IMR-90 (cell line): ENCODE results near the gene VSIG4. TPM values are rescaled to one million over a fixed set of nuclear protein-coding genes. Genes with fewer than 3 reads are reported as not detected.
"Not testable (repeated sequence)": the region's sequence is repeated elsewhere in the genome, so short reads cannot be mapped to it uniquely, and the experiment has no call there.

Source experiments
- ATAC-seq: fragments of 200-7000 bp; cut with Tn5 transposase; 2 replicates; pipeline ENCODE4 v1.9.1; 2020; ENCODE audit warnings: low read depth, mild to moderate bottlenecking, moderate library complexity
- BruUV-seq: library from RNA; stranded (reverse); fragments of 400-500 nt; replicated peaks from 2 replicates; lab custom pipeline; 2021; lab: Mats Ljungman, UMichigan
- CTCF ChIA-PET: fragments of 300-600 bp; formaldehyde crosslinking; extraction: SDS; loops from one replicate; lab custom pipeline; 2021; ENCODE audit warnings: antibody characterized with exemption; lab: Yijun Ruan, JAX
- POLR2A ChIA-PET: fragments of 300-600 bp; sonication (Branson Sonifier 250); formaldehyde crosslinking; loops from one replicate; lab custom pipeline; 2022; ENCODE audit warnings: antibody characterized with exemption; ENCODE audit not compliant: unreplicated experiment; lab: Charles Lee
- DNase-seq: peaks from one replicate; pipeline ENCODE4 v3.0.0; 2013
- H2AFZ ChIP-seq: replicated peaks from 2 replicates; pipeline ENCODE3; 2013; ENCODE audit warnings: low read length, mild to moderate bottlenecking; ENCODE audit not compliant: poor library complexity
- H2AK5ac ChIP-seq: 2 replicates; pipeline ENCODE4 v1.6.1; 2013; ENCODE audit warnings: low read depth, low read length, inconsistent platforms
- H2AK9ac ChIP-seq: replicated peaks from 2 replicates; pipeline ENCODE3; 2013; ENCODE audit warnings: mild to moderate bottlenecking, low read depth, low read length, moderate library complexity; ENCODE audit not compliant: poor library complexity
- H2BK120ac ChIP-seq: 2 replicates; pipeline ENCODE4 v1.6.1; 2013; ENCODE audit warnings: low read depth, low read length, inconsistent platforms
- H2BK15ac ChIP-seq: 3 replicates; pipeline ENCODE4 v1.6.1; 2013; ENCODE audit warnings: low read depth, low read length, inconsistent platforms
- H2BK20ac ChIP-seq: 2 replicates; pipeline ENCODE4 v1.6.1; 2013; ENCODE audit warnings: low read depth, mild to moderate bottlenecking, inconsistent platforms, low read length, moderate library complexity
- H2BK5ac ChIP-seq: 2 replicates; pipeline ENCODE4 v1.6.1; 2013; ENCODE audit warnings: mild to moderate bottlenecking, low read depth, low read length, inconsistent platforms; ENCODE audit not compliant: poor library complexity, severe bottlenecking
- H3K14ac ChIP-seq: replicated peaks from 2 replicates; pipeline ENCODE4 v1.6.1; 2013; ENCODE audit warnings: low read depth, low read length, inconsistent platforms
- H3K18ac ChIP-seq: 2 replicates; pipeline ENCODE4 v1.6.1; 2013; ENCODE audit warnings: low read depth, low read length, control low read depth
- H3K23ac ChIP-seq: 2 replicates; pipeline ENCODE4 v1.6.1; 2013; ENCODE audit warnings: low read depth, low read length, inconsistent platforms
- H3K27ac ChIP-seq: 2 replicates; pipeline ENCODE4 v1.5.1; 2013; ENCODE audit warnings: mild to moderate bottlenecking, control low read depth, low read length; ENCODE audit not compliant: insufficient read depth
- H3K27me3 ChIP-seq: 2 replicates; pipeline ENCODE4 v1.6.1; 2013; ENCODE audit warnings: low read length; ENCODE audit not compliant: control insufficient read depth, insufficient read depth
- H3K36me3 ChIP-seq: 2 replicates; pipeline ENCODE4 v1.6.1; 2013; ENCODE audit warnings: low read length, mixed read lengths; ENCODE audit not compliant: control insufficient read depth, insufficient read depth
- H3K4ac ChIP-seq: 2 replicates; pipeline ENCODE4 v1.6.1; 2013; ENCODE audit warnings: low read depth, low read length, inconsistent platforms
- H3K4me1 ChIP-seq: 2 replicates; pipeline ENCODE4 v1.6.1; 2013; ENCODE audit warnings: low read length, mixed read lengths; ENCODE audit not compliant: control insufficient read depth, insufficient read depth
- H3K4me2 ChIP-seq: 2 replicates; pipeline ENCODE4 v1.6.1; 2013; ENCODE audit warnings: low read depth, mild to moderate bottlenecking, control low read depth, low read length, moderate library complexity
- H3K4me3 ChIP-seq: 2 replicates; pipeline ENCODE4 v1.5.1; 2013; ENCODE audit warnings: low read depth, mild to moderate bottlenecking, control low read depth, low read length, moderate library complexity; ENCODE audit not compliant: insufficient read depth
- H3K56ac ChIP-seq: 2 replicates; pipeline ENCODE4 v1.6.1; 2013; ENCODE audit warnings: low read length, inconsistent platforms; ENCODE audit not compliant: insufficient read depth; ENCODE audit errors: extremely low read depth
- H3K79me1 ChIP-seq, 2 experiments: 2 replicates each; pipeline ENCODE4 v1.6.1; 2013; ENCODE audit warnings: low read length in 2 of 2, inconsistent platforms in 1 of 2, low read depth in 1 of 2
- H3K9ac ChIP-seq: 2 replicates; pipeline ENCODE4 v1.6.1; 2013; ENCODE audit warnings: low read depth, low read length, control low read depth
- H3K9me1 ChIP-seq: 2 replicates; pipeline ENCODE4 v1.6.1; 2013; ENCODE audit warnings: low read length, inconsistent platforms; ENCODE audit not compliant: insufficient read depth
- H3K9me3 ChIP-seq: 2 replicates; pipeline ENCODE4 v1.6.1; 2013; ENCODE audit warnings: low read length; ENCODE audit not compliant: control insufficient read depth, insufficient read depth
- H4K20me1 ChIP-seq: 2 replicates; pipeline ENCODE4 v1.6.1; 2013; ENCODE audit warnings: low read length, inconsistent platforms; ENCODE audit not compliant: insufficient read depth
- H4K5ac ChIP-seq: 2 replicates; pipeline ENCODE4 v1.6.1; 2013; ENCODE audit warnings: mild to moderate bottlenecking, low read depth, low read length, control low read depth
- H4K8ac ChIP-seq, 2 experiments: 2 replicates each; pipeline ENCODE4 v1.6.1; 2013; ENCODE audit warnings: low read depth in 2 of 2, low read length in 2 of 2, control low read depth in 1 of 2, inconsistent platforms in 1 of 2
- H4K91ac ChIP-seq: 2 replicates; pipeline ENCODE4 v1.6.1; 2013; ENCODE audit warnings: low read depth, low read length, inconsistent platforms; ENCODE audit not compliant: insufficient read depth
- WGBS, 2 experiments: methylation state at CpG; one replicate each; pipeline versions ENCODE4 v1.1.5 to v1.1.7; 2013; ENCODE audit warnings: missing lambda C conversion rate in 2 of 2; ENCODE audit not compliant: insufficient read length in 1 of 2; ENCODE audit errors: extremely low coverage in 2 of 2; 5-methylcytosine and 5-hydroxymethylcytosine counted together
- dilution Hi-C: fragments of 300-500 bp; cut with HindIII; formaldehyde crosslinking; loops from one replicate; pipeline ENCODE4 v1.14.3; 2018; ENCODE audit warnings: low sequenced_read_pairs; ENCODE audit not compliant: unreplicated experiment
- in situ Hi-C: fragments of 300-500 bp; cut with MboI; formaldehyde crosslinking; loops from 3 replicates; pipeline ENCODE4 v1.14.3; 2019; ENCODE audit warnings: low sequenced_read_pairs, inconsistent platforms, mixed read lengths
- intact Hi-C: fragments of 100-400 bp; cut with micrococcal nuclease; formaldehyde crosslinking; loops from 2 replicates; pipeline ENCODE4 v1.10.0; 2022
- polyA plus RNA-seq, 3 experiments: library from polyadenylated mRNA; depleted of rRNA; stranded (reverse); fragments of >200 nt; gene quantifications; 2 replicates each; pipeline ENCODE4 v1.2.3, GENCODE V29; 2012; ENCODE audit warnings: low replicate concordance in 1 of 3
- total RNA-seq: library from RNA; depleted of rRNA; stranded (reverse); fragments of >200 nt; gene quantifications from 2 replicates; pipeline ENCODE4 v1.2.3, GENCODE V29; 2012

Gene VSIG4
- total and polyA plus RNA-seq, 2 of the 4 experiments (the other 2 are of a cell fraction), result not detected

DNA sequence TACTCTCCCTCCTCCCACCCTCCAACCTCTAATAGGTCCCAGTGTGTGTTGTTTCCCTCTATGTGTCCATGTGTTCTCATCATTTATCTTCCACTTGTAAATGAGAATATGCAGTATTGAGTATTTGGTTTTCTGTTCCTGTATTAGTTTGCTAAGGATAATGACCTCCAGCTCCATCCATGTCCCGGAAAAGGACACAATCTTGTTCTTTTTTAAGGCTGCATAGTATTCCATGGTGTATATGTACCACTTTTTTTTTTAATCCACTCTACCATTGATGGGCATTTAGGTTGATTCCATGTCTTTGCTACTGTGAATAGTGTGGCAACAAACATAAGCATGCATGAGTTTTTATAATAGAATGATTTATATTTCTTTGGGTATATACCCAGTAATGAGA, 62.7 kb downstream of the VSIG4 start:
- H3K79me1 ChIP-seq, H4K5ac ChIP-seq, H3K9me3 ChIP-seq, H2BK120ac ChIP-seq, H2AK5ac ChIP-seq, H3K27ac ChIP-seq, H4K20me1 ChIP-seq, H2BK20ac ChIP-seq, H3K9ac ChIP-seq, H2BK5ac ChIP-seq, H3K56ac ChIP-seq, CTCF ChIA-PET, H2AFZ ChIP-seq, BruUV-seq, H4K8ac ChIP-seq, H3K4me3 ChIP-seq, H3K18ac ChIP-seq, ATAC-seq, DNase-seq, H3K36me3 ChIP-seq, H3K4me2 ChIP-seq, H2AK9ac ChIP-seq, H2BK15ac ChIP-seq, H3K27me3 ChIP-seq, H3K14ac ChIP-seq, H3K23ac ChIP-seq, H3K4ac ChIP-seq, dilution Hi-C loops, H3K9me1 ChIP-seq, in situ Hi-C loops, intact Hi-C loops, POLR2A ChIA-PET, H3K4me1 ChIP-seq, H4K91ac ChIP-seq: not testable (repeated sequence)
- no CpG with 5 or more reads among the region's 1 CpG for WGBS, 2 experiments
